NB4 (cell line): ENCODE data around the gene CTNNA2.

ENCODE experiments used
- DNase-seq: peaks from one replicate; pipeline ENCODE4 v3.0.0; 2010; ENCODE audit warnings: low read depth
- H3K4me3 ChIP-seq: one replicate; pipeline ENCODE4 v1.5.1; 2011; ENCODE audit warnings: mild to moderate bottlenecking, low read depth, low read length, moderate library complexity
- CTCF ChIP-seq: IDR thresholded peaks from one replicate; pipeline ENCODE4 v1.5.1; 2012; ENCODE audit warnings: low read depth, low read length
- MAX ChIP-seq: IDR thresholded peaks from 2 replicates; pipeline ENCODE4 v1.6.1; 2011; ENCODE audit warnings: low read depth, low read length
- MYC ChIP-seq: IDR thresholded peaks from 2 replicates; pipeline ENCODE4 v1.6.1; 2011; ENCODE audit warnings: low read depth, low read length
- POLR2A ChIP-seq: IDR thresholded peaks from 2 replicates; pipeline ENCODE4 v1.6.1; 2011; ENCODE audit warnings: mild to moderate bottlenecking; ENCODE audit not compliant: insufficient read length; ENCODE audit errors: extremely low read depth

The CTNNA2 gene

GRCh38 chr2:80300954-80301353 is 788.1 kb downstream of the CTNNA2 start:
- no peak overlapping the region for H3K4me3 ChIP-seq
- no peak for DNase-seq
- no peak for TF ChIP-seq MAX
- no peak for TF ChIP-seq MYC
- no peak for TF ChIP-seq CTCF
- TF ChIP-seq POLR2A = no peak

- DNase-seq = no peak
- TF ChIP-seq MAX = no peak
- no peak for TF ChIP-seq MYC
- TF ChIP-seq CTCF = no peak
- TF ChIP-seq POLR2A = no peak
- H3K4me3 ChIP-seq = no peak overlapping the region
Measured at GRCh38 chr2:80302001-80302313, 789.1 kb downstream of the CTNNA2 start.

- TF ChIP-seq MAX (no peak), POLR2A (no peak), MYC (no peak), CTCF (no peak)
- no peak overlapping the region for H3K4me3 ChIP-seq
- no peak for DNase-seq
Measured at GRCh38 chr2:80302314-80303005, 789.6 kb downstream of the CTNNA2 start.

- TF ChIP-seq POLR2A (no peak), MYC (no peak), MAX (no peak)
- no peak for DNase-seq
- no peak overlapping the region for H3K4me3 ChIP-seq
Measured at GRCh38 chr2:80303006-80303908, 790.4 kb downstream of the CTNNA2 start.

GRCh38 chr2:80303909-80304837 is 791.3 kb downstream of the CTNNA2 start, which contains the start of gene LRRTM1:
Gene LRRTM1, minus strand, starts transcription at chr2:80304752. Its CDS starts 933 bp downstream, at chr2:80303819.
- TF ChIP-seq MAX (no peak), POLR2A (no peak), CTCF (no peak), MYC (no peak)
- no peak within 1 kb of the TSS for H3K4me3 ChIP-seq
- no peak for DNase-seq
